Esophagus squamous epithelium (tissue), 5 donors: Measurements from ENCODE around the gene EEPD1. TPM values are rescaled to one million over a fixed set of nuclear protein-coding genes. Genes with fewer than 3 reads are reported as not detected.

Source experiments
- DNase-seq: peaks from one replicate; lab custom pipeline; 2025; lab: John Stamatoyannopoulos, UW
- H3K27ac ChIP-seq, 4 donors: fragments of 200-600 bp; sonication (generic); one replicate each; pipeline ENCODE4 v1.5.1; 2016 to 2019; ENCODE audit warnings: mild to moderate bottlenecking in 1 of 4
- H3K27me3 ChIP-seq, 4 donors: fragments of 200-600 bp; sonication (generic); 1 replicate in 3 of 4; 2 replicates in 1 of 4; pipeline versions ENCODE4 v1.5.1 to v1.6.0; 2017 to 2021; ENCODE audit warnings: antibody characterized with exemption in 1 of 4
- H3K36me3 ChIP-seq, 3 donors: fragments of 200-600 bp; sonication (generic); one replicate each; pipeline ENCODE4 v1.5.1; 2016 to 2019
- H3K4me1 ChIP-seq, 3 donors: fragments of 200-600 bp; sonication (generic); one replicate each; pipeline ENCODE4 v1.5.1; 2017 to 2019
- H3K4me3 ChIP-seq, 4 donors: fragments of 200-600 bp; sonication (generic); 1 replicate in 3 of 4; 2 replicates in 1 of 4; pipeline ENCODE4 v1.5.1; 2016 to 2019; ENCODE audit warnings: mild to moderate bottlenecking in 2 of 4, moderate library complexity in 1 of 4
- H3K9me3 ChIP-seq, 3 donors: fragments of 200-600 bp; sonication (generic); one replicate each; pipeline ENCODE4 v1.5.1; 2016 to 2019
- POLR2A ChIP-seq, 4 donors: fragments of 450-650 bp; IDR thresholded peaks; one replicate each; pipeline ENCODE4 v1.6.1; 2017; ENCODE audit warnings: antibody characterized with exemption in 4 of 4, mild to moderate bottlenecking in 4 of 4, moderate library complexity in 3 of 4
- WGBS, 2 donors: methylation state at CpG; one replicate each; pipeline ENCODE4 v1.1.5; 2018; 5-methylcytosine and 5-hydroxymethylcytosine counted together
- intact Hi-C: fragments of 100-400 bp; cut with DNase I; formaldehyde crosslinking; loops from one replicate; pipeline ENCODE4 v1.15.0; 2022
- total RNA-seq, 4 donors: library from RNA; depleted of rRNA; stranded (reverse); fragments of >200 nt; gene quantifications; one replicate each; pipeline ENCODE4 v1.1.0, GENCODE V29; 2016
- TF ChIP-seq, protein P1 (sequence below), 6 experiments: fragments of 450-650 bp in 4 of 6; fragments of 200-600 bp in 2 of 6; sonication (generic) in 2 of 6; IDR thresholded peaks; one replicate each; pipeline ENCODE4 v1.5.1; 2016 to 2019; ENCODE audit warnings: antibody characterized with exemption in 6 of 6, mild to moderate bottlenecking in 4 of 6, moderate library complexity in 4 of 6
- donor health status: DM: yes; HTN: yes; CAD: no.

The EEPD1 gene
- total RNA-seq, 4 donors from 2014 or later, result 2.3 to 10.2 (median 4.8) TPM

DNA sequence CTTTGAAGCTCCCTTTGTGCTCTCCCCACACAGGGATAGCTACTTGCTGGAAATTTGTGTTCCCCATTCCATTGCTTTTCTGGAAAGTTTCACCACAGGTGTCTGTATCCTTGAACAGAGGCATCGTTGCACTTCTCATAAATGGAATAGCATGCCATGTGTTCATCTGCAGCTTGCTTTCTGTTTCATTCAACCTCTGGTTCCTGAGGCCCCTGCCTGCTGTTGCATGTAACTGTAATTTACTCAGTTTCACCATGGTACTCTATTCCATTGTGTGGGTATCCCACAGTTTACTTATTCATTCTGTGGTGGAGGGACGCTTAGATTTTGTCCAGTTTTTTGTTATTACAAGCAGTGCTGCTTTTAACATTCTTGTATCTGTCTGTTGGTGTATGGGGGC, 32.0 kb downstream of the EEPD1 start:
- no peak overlapping the region for H3K4me3 ChIP-seq
- no peaks in the 10 kb centered on the region for H3K36me3 ChIP-seq
- TF ChIP-seq, protein P1, sequence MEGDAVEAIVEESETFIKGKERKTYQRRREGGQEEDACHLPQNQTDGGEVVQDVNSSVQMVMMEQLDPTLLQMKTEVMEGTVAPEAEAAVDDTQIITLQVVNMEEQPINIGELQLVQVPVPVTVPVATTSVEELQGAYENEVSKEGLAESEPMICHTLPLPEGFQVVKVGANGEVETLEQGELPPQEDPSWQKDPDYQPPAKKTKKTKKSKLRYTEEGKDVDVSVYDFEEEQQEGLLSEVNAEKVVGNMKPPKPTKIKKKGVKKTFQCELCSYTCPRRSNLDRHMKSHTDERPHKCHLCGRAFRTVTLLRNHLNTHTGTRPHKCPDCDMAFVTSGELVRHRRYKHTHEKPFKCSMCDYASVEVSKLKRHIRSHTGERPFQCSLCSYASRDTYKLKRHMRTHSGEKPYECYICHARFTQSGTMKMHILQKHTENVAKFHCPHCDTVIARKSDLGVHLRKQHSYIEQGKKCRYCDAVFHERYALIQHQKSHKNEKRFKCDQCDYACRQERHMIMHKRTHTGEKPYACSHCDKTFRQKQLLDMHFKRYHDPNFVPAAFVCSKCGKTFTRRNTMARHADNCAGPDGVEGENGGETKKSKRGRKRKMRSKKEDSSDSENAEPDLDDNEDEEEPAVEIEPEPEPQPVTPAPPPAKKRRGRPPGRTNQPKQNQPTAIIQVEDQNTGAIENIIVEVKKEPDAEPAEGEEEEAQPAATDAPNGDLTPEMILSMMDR (IDR thresholded peaks at IDR 0.05), result no peak
- H3K27me3 ChIP-seq, result no peaks in the 10 kb centered on the region
- 80 to 82% methylated on average over 2 of the region's 2 CpGs for WGBS, 2 donors
- H3K4me1 ChIP-seq, result peaks cover 6 to 81% (median 16%) of the 10 kb centered on the region in 3 donors
- no peak for DNase-seq
- intact Hi-C loops, result no loop called here
- no peaks in the 10 kb centered on the region for H3K9me3 ChIP-seq
- H3K27ac ChIP-seq, result peak overlapping the region in 1 of 4 donors; percentile 65

DNA sequence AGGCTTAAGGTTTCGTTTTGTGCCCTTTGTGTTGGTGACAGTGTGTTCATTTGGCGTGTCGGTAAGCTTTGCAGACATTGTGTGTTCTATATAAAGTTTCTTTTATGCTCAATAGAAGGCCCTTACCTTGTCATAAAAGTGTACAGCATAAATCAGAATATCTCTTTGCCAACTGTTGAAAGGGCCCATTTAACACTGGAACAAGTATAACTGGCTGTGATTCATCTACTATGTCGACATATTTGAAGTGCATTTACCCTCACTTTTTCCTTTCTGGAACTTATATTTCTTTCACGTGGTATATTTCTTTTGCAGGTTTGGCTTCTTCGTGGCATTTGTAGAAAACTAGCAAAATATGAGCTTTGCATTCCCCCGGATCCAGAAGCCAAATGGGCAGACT, 32.7 kb downstream of the EEPD1 start:
- no peaks in the 10 kb centered on the region for H3K9me3 ChIP-seq
- H3K27ac ChIP-seq, result peak overlapping the region in 3 of 4 donors; percentile 20 to 65 (median 33)
- peaks cover 6 to 83% (median 13%) of the 10 kb centered on the region in 3 donors for H3K4me1 ChIP-seq
- no peaks in the 10 kb centered on the region for H3K36me3 ChIP-seq
- intact Hi-C loops, result no loop called here
- WGBS, 2 donors, result 53 to 61% methylated on average over 7 of the region's 7 CpGs
- no peak for DNase-seq
- no peak overlapping the region for H3K4me3 ChIP-seq
- no peak for TF ChIP-seq POLR2A (IDR thresholded peaks at IDR 0.05)
- TF ChIP-seq, protein P1 (IDR thresholded peaks at IDR 0.05), result no peak
- H3K27me3 ChIP-seq, result no peaks in the 10 kb centered on the region

DNA sequence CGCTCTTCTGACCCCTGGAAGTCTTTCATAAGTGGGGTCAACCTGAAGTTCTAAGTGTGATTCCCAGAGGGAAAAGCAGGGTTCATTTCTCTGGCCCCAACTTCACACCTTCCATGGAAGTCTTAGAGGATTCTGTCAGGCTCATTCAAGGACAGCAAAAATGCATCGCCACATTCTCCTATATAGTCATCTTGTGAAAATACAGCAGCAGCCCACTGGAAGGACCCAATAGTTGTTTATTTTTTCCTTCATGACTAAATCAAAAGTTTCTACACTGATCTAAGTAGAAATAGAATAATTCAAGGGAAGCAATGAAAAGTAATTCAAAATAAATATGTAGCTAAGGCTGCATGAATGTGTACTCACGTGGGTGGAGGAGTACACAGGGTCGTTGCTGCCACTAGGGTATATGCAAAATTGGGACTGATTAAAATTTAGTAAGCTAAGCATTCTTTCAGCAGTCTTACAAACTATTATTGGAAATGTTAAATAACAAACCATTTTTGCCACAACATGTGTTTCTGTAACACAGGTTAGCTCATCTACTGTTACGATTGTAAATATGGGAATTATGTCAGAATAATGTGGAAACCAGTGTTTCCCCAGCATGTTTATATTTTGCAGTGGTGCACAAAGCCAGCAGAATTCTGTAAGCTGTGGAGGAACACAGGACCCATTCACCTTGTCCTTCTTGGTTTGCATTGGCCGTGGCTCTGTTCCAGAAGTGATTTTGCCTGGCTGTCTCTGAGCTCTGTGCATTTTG, 33.5 kb downstream of the EEPD1 start:
- TF ChIP-seq, protein P1 (IDR thresholded peaks at IDR 0.05), result no peak
- TF ChIP-seq POLR2A (IDR thresholded peaks at IDR 0.05), result no peak
- intact Hi-C loops, result no loop called here
- DNase-seq, result no peak
- Histone ChIP-seq H3K36me3 (no peaks in the 10 kb centered on the region), H3K4me1 (peaks cover 6 to 76% (median 13%) of the 10 kb centered on the region in 3 donors), H3K9me3 (no peaks in the 10 kb centered on the region), H3K4me3 (no peak overlapping the region), H3K27me3 (no peaks in the 10 kb centered on the region), H3K27ac (peak overlapping the region in 2 of 4 donors; percentile 33 to 65)
- 82 to 86% methylated on average over 6 of the region's 6 CpGs for WGBS, 2 donors

DNA sequence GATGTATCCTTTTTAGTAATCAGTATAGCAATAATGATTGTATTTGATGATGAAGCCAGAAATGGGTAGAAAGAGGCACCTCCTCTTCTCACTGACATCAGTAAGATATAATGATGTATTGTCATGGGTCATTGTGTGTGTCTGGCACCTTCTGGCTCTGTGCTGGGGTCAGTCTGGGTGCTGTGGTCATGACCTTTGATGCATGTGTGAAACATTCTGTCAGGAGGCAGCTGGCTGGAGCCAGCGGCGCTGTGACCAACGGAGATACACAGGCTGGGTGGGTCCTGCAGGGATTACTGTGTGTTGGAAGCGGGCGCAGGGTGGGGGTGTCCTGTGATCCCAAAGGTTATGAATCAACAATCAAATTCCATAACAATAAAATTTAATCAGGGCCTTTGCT, 35.2 kb downstream of the EEPD1 start:
- WGBS, 2 donors, result 93 to 95% methylated on average over 5 of the region's 5 CpGs
- DNase-seq, result no peak
- intact Hi-C loops, result no loop called here

DNA sequence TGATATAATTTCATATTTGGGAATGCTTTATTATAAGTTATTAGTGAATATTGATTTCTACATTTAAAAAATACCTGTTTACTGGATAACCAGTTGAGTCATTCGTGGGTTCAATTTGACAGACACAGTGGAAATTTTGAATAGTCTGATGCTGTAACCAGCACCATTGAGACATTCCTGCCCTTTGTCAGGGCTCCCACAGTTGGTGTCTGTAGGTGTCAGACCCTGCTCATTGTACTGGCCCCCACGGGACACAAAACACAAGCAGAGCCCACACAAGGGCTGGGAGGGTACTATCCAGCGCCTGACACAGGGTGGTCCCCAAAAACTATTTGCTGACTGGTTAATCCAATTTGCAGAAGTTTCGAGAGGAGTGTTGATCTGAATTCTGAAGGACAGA, 35.9 kb downstream of the EEPD1 start:
- TF ChIP-seq, protein P1 (IDR thresholded peaks at IDR 0.05), result no peak
- TF ChIP-seq POLR2A (IDR thresholded peaks at IDR 0.05), result no peak
- no peaks in the 10 kb centered on the region for H3K36me3 ChIP-seq
- H3K27ac ChIP-seq, result no peak overlapping the region
- intact Hi-C loops, result no loop called here
- no peaks in the 10 kb centered on the region for H3K27me3 ChIP-seq
- no peak overlapping the region for H3K4me3 ChIP-seq
- WGBS, 2 donors, result 65 to 81% methylated on average over 2 to 4 of the region's 4 CpGs
- DNase-seq, result no peak
- H3K4me1 ChIP-seq, result peaks cover 0 to 72% (median 0%) of the 10 kb centered on the region in 3 donors
- H3K9me3 ChIP-seq, result no peaks in the 10 kb centered on the region

More for the DNA sequence above, 35.2 kb downstream of the EEPD1 start:
- Histone ChIP-seq H3K4me3 (no peak overlapping the region), H3K36me3 (no peaks in the 10 kb centered on the region), H3K27ac (no peak overlapping the region), H3K9me3 (no peaks in the 10 kb centered on the region), H3K4me1 (peaks cover 0 to 77% (median 4%) of the 10 kb centered on the region in 3 donors), H3K27me3 (no peaks in the 10 kb centered on the region)
- TF ChIP-seq, protein P1 (IDR thresholded peaks at IDR 0.05), result no peak
- TF ChIP-seq POLR2A (IDR thresholded peaks at IDR 0.05), result no peak
